HG02885 (cell line): Measurements from ENCODE around the gene MRPL36.
"Not testable (repeated sequence)": the region's sequence is repeated elsewhere in the genome, so short reads cannot be mapped to it uniquely, and the experiment has no call there.

Source experiments
- ATAC-seq: cut with Tn5 transposase; IDR thresholded peaks from one replicate; pipeline ENCODE4 v1.9.1; 2021; ENCODE audit warnings: mild to moderate bottlenecking; ENCODE audit not compliant: unreplicated experiment, poor library complexity

The MRPL36 gene

DNA sequence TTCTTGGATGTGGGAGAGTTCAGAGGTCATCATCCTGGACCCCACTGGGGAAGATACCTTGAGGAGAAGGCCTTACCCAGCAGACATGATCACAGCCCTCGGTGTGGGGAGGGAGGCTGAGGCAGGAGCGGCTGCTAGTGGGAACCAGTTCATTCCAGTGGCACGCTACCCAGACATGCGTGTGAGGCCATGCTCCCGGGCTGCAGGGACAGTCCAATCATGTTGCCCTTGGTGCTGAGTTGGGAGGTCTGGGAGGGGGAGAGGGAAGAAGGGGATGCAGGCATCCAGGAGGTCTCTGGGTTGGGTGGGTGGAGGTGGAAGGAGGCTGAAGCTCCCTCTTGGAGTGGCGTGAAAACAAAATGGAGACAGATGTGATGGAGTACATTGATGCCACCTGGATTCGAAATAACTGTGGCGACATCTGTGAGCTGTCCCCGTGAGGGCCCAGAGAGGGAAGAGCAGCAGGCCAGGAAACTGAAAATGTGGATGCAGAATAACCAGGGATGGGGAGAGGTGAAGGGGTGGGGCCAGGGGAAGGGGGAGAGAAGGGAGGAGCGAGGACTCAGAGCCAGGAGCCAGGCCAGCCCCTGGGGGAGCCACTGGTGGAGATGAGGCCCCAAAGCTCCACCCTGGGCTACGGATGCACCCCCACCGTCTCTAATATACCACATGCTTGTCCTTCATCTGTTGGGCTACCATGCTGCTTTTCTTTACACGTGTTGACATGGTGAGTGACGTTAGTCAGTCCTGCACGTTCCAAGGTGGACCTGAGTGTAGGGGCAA lies 17.8 kb upstream of the MRPL36 start:
- ATAC-seq, result no peak

DNA sequence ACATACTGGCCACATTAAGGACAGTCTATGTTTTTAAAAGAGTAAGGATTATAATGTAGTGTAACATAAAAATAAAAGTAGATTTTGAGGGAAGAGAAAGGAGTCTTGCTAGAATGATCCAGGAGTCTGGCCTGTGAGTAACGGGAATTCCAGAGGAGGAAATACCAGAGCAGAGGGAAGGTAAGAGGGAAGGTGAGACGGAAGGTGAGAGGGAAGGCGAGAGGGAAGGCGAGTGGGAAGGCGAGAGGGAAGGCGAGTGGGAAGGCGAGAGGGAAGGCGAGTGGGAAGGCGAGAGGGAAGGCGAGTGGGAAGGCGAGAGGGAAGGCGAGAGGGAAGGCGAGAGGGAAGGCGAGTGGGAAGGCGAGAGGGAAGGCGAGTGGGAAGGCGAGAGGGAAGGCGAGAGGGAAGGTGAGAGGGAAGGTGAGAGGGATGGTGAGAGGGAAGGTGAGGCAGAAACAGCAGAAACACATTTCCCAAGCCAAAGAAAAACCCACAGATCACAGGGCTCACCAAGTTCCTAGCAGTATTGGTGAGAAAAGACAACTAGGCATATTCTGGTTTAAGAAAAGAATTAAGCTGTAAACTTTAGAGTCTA lies 17.0 kb upstream of the MRPL36 start:
- ATAC-seq, result not testable (repeated sequence)

DNA sequence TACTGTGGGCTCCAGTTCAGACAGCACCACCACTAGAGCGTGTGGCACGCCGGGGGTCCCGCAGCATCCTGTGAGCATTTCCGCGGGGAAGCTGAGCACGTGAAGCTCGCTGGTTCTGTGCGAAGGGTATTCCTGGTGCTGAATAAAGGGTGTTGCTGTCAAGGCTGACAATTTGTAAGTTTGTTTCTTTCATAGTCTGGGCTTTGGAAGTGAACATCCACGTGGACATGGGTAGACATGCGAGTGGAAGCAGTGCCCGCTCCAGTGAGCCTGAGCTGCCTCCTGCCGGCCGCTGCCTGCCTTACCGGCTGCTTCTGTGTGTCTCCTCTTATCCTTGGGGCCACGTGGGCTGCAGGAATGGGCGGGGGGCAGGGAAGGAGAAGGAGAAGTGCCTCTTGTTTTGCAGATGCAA lies 16.2 kb upstream of the MRPL36 start:
- no peak for ATAC-seq

DNA sequence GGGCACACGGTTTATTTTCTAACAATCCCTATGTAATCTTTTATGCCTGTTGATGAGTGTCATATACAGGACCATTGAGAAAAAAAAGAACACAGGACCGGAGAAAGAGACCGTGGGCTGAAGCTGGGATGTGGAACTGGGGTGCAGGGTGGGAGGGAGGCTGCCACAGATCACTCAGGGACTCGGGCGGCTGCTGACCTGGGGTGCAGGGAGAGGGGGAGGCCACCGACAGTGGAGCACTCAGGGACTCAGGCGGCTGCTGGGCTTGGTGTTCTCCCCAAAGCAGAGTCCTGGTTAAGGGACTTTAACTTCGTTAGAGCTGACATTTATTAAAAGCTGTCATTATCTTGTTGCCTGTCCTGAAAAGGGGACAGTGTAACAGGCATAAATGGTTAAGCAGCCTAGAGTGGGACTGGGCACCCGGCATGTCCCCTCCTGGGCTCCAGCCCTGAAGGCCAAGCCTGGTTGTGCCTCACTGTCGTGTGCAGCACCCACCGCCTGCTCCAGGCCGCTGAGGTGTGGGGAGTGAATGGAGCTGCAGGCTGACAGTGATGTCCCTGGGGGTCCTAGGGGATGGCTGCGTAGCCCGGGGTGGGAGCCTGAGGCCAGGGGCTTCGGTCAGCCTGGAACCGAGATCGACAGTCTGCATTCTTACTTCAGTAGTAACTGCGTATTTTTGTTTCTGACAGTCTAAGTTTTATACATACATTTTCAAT lies 15.6 kb upstream of the MRPL36 start:
- no peak for ATAC-seq

DNA sequence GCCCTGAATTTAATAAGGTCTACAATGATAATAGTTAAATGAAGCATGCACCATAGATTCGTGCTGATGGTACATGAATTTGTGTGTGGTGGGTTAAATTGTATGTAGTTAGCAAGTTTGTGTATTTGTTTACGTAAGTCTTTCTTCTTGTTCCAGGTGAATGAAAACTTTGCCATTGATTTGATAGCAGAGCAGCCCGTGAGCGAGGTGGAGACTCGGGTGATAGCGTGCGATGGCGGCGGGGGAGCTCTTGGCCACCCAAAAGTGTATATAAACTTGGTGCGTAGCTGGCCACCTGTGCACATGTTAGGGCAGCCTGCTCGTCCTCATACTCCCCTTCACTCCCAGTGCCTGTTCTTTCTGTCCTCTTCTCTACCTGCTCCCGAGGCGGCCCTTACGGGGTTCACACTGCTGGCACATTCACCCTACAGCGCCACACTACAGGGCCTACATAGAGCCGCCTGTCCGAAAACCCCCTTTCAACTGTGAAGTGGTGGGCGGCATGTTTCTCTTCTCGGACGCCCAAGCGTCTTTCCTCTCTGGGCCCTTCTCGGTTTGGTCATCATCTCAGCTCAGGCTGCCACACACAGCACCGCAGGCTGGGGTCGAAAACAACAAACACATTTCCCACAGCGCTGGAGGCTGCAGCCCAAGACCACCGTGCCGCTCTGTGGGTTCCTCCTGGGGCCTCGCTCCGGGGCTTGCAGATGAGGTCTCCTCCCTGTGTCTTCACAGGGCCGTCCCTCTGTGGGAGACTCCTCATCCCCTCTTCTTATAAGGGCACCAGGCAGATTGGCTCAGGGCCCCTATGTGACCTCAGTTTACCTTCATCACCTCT lies 14.8 kb upstream of the MRPL36 start:
- ATAC-seq, result no peak

DNA sequence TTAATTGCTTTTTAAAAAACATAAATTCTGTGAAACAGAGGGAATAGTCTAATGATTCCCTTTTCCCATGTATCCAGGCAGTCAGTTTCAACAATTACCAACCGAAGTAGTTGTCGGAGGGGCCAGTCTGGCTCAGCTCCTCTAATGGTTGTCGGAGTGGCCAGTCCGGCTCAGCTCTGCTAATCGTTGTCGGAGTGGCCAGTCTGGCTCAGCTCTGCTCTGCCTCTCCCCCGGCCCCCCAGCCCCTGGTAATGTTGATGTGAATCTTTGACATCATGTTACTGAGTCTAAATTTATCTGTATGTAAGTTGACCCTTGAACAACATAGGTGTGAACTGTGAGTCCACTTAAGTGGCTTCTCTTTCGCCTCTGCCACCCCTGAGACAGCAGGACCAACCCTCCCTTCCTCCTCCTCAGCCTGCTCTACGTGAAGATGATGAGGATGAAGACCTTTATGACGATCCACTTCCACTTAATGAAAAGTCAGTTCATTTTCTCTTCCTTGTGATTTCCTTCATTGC lies 11.0 kb upstream of the MRPL36 start:
- ATAC-seq, result no peak

DNA sequence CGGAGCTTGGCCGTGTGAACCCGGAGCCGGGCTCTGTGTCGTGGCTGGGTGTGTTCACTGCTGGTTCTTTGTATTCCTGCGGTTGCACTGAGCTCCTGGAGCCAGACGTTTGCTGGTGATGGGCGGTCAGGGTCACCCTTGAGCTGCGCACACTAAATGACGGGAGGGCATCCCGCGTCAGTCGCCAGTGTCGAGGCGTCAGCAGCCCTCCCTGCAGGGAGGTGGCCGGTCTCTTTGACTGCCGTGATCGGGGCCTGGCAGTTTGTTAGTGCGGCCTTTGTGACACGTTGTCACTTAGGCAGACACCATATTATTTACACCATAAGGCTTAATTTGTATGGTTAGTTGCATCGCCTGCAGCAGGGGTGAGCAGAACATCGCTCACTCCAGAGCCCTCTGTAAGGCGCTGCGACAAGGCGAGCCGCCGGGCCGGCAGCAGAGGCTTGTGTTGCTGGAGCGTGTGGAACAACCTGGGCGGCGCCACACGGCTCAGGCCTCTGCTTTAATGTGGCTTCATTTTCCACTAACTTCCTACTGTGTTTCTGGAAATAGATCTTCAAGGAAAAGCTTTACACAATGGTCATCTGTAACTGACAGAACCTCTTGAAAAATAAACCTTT lies 9.9 kb upstream of the MRPL36 start:
- ATAC-seq, result no peak

DNA sequence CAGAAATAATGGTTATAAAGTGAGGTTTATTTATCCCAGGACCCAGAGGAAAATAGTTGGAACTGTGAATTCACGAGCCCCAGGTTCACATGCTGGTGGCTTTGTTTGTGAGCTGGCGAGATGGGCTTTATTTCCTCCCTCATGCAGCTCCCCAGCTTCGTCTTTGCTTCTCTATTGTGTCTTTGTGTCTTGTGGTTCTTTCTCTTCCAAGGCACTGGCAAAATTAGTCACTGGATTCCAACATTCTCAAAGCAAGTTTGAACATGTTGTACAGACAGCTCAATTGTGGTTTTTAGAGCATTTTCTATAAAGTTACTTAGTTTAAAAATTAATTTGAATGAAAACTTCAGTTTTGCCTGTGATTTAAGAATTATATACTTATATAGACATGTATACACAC lies 8.8 kb upstream of the MRPL36 start:
- ATAC-seq, result no peak

DNA sequence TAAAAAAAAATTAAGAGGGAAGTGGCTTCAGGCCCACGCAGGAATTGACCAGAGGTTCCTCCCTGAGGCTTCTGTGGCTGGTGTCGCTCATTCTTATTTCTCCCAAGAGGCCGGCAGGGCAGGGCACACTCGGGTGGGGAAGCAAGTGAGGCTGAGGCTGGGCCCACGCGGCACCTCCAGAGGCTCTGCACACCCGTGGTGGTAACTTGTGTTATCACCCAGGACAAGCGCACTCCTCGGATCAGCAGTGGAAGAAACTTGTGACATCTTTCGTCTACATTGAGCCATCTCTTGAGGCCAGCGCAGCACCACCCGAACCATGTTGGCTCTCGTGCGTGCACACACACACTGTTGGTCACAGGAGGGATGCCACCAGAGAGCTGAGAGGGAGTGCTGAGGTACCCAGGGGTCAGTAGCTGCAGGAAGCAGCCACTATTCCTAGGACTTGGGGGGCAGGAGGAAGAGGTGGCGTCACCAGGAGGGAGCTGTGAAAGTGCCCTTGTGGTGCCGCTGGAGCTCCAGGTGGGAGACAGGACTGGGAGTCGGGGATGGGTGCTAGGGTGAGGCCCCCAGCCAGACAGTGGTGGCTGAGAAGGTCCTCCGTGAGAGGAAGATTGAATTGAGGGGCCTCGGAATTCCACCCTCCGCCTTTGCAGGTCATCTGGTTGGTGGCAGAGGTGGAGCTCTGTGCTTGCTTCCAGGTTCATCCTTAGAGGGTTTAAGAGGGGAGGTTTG lies 8.0 kb upstream of the MRPL36 start:
- ATAC-seq, result no peak

DNA sequence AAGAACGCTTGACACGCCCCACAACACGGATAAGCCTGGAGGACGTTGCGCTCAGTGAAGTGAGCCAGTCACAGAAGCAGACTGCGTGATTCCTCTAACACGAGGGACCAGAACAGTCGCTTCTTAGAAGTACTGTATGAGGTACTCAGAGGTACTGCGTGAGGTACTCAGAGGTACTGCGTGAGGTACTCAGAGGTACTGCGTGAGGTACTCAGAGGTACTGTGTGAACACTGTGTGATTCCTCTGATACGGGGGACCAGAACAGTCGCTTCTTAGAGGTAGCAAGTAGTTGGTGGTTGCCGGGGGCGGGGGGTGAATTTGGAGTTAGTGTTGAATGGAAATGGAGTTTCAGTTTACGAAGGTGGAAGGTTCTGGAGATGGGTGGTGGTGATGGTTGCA lies 7.3 kb upstream of the MRPL36 start:
- no peak for ATAC-seq

DNA sequence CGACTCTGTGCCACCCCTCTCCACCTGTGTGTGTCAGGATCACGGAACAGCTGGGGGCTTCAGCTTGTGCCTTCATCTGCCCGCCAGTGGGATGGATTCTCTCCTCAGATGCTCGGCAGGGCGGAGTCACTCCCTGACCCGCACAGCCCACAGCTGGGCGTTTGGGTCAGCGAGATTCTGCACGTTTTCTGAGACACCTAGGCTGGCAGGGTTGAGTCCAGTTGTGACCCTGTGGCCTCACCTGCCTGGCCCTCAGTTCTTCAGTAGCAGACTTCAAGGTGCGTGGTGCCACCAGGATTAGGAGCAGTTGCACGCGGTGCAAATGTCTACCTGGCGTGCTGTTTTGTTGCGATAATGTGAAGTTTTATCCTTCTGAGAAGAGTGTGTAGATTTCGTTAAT lies 6.6 kb upstream of the MRPL36 start:
- no peak for ATAC-seq

DNA sequence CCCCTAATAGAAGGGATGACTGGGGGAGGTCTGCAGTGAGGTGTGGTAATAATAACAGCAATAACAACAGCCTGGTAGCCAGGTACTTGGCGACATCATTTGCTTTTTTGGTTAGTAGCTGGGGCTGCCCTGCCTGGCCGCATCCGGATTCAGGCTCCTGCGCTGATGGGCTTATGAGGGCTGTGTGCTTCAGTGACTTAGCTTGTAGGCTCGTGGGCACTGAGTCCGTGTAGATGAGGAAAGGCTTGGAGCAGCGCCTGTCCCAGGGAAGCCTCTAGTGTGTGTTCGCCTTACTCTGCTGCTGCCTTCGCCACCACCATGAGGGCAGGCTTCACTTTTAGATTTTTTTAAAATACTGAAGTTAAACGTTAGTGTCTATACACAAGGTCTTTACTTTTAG lies 6.1 kb upstream of the MRPL36 start:
- no peak for ATAC-seq

DNA sequence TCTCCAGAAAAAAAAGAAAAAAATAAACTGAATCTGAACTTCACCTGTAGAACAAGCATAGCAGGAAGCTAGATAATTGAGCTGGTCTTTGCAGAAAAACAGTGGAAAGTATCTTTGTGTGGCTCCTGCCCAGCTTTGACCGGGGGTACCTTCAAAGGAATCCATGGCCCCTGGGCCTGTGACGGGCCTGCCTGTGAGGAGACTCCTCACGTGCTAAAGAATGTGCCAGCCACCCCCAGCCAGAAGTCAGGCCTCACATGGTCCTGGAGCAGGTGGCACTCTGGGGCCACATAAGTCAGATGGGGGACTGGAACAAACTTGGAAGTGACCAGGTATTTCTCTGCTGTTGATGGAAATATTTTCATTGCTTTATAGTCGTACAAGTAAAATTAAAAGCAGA lies 5.7 kb upstream of the MRPL36 start:
- no peak for ATAC-seq

DNA sequence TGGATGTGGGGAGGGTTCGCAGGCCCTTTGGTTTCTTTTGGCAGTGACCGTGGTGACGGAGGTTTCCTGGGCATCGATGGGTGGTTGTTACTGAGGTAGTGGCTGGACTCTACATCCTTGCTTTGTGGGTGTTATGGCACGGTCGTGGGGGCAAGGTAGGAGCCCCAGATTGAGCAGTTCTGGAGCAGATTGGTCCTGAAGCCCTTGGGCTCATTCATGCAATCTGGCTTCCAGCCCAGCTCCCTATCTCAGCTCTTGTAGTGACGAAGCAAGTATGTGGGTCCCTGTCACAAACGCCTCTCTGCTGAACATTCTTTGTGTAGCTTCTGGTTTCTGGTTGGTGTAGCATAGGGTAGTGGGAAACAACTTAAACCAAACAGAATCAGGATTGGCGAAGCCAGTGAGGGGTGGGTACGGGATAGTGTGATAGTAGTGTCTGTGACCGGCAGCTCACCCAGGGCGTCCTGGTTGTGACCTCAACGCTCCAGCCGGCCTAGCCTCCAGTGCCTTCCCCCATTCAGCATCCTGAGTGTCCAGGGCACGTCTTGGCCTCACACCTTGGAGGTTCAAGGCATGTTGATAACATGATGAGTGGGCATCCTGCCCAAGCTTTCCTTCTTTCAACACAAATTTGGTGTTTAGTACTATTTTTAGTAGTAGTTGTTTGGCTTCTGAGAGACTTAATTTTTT lies 4.5 kb upstream of the MRPL36 start:
- no peak for ATAC-seq

DNA sequence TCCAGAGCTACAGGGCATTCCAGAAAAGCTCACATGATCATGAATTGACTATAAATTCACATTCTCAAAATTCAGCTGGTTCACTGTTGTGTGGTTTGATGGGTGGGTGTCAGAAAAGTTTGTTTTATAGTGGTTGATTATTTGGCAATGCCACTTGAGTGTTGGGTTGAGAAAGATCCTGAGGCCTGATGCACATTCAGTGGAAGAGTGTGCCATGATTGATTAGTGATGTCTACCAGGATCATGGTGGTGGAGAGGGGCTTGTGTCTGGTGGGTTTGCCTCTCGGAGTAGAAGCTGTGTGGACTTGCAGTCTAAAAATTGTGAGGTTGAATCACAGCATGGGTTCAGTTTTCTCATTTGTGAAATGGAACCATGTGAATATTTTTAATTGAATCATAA lies 3.6 kb upstream of the MRPL36 start:
- ATAC-seq, result no peak

DNA sequence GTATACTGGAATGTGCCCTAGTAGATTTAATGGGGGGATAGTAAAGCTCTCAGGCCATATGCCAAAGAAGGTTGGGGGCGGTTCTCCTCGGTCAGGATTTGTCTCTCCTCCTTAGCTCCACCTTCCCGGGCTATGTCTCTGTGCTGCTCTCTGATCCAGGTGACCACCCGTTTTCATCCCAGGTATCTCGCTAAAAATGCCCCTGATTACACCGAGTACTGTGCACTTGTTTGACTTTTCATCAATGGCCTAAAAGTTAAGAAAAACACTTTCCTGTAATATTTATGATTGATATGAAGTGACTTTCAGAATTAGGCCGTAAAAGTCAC lies 2.3 kb upstream of the MRPL36 start:
- ATAC-seq, result no peak

DNA sequence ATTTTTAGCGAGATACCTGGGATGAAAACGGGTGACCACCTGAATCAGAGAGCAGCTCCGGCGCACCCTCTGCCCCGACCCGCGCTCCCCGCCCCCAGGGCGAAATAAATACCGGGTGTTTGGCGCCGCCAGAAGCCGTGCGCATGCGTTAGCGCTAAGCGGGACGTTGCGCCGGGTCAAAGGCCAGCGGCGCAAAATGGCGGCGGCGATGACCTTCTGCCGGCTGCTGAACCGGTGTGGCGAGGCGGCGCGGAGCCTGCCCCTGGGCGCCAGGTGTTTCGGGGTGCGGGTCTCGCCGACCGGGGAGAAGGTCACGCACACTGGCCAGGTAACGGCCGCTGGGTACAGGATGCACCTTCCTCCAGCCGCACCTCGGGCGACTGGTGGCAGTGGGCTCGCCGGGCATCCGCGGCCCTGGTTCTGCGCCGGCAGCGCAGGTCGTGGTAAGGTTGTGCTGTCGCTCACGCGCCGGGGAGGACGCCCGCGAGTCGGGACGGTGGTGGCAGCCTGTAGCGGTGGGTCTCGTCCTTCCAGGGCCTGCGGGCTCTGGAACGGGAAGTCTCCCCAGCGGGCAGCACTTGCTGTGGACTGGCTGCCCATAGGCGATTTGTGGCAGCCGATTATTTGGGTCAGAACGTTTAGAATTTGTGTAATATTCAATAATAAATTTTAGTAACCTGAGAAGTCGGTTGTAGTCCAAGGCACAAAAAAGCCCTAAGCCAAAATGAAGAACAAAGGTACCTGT lies 1.8 kb upstream of the MRPL36 start, which contains the start of gene NDUFS6:
TSS of gene NDUFS6 (plus strand) at position 186 of the 745 bp plus-strand sequence. CDS start at position 197, 11 bp downstream.
- ATAC-seq, result peak; percentile 64
